GM12801 (cell line): Measurements from ENCODE around the gene IRGM.

Experiments used
- CTCF ChIP-seq: IDR thresholded peaks from one replicate; pipeline ENCODE4 v1.5.1; 2011; ENCODE audit warnings: control low read depth; ENCODE audit not compliant: insufficient read length; ENCODE audit errors: extremely low read depth

Gene IRGM

GRCh38 chr5:150829744-150830143 is 16.6 kb upstream of the IRGM start:
- TF ChIP-seq CTCF: no peak

GRCh38 chr5:150836064-150836463 is 10.3 kb upstream of the IRGM start:
- no peak for TF ChIP-seq CTCF

- TF ChIP-seq CTCF: no peak
These were observed 9.6 kb upstream of the IRGM start for GRCh38 chr5:150836703-150837102.

GRCh38 chr5:150846654-150847333 is 473 bp downstream of the IRGM start:
- no peak for TF ChIP-seq CTCF

GRCh38 chr5:150847334-150847695 is 994 bp downstream of the IRGM start:
- TF ChIP-seq CTCF: no peak

- TF ChIP-seq CTCF: no peak
These were observed 1.9 kb downstream of the IRGM start for GRCh38 chr5:150848271-150848670.

- no peak for TF ChIP-seq CTCF
These were observed 4.7 kb downstream of the IRGM start for GRCh38 chr5:150851039-150851438.

- no peak for TF ChIP-seq CTCF
These were observed 7.2 kb downstream of the IRGM start for GRCh38 chr5:150853561-150853960.
